Keratinocyte (primary cell): ENCODE measurements around the gene KRTAP4-11. TPM values are rescaled to one million over a fixed set of nuclear protein-coding genes. Genes with fewer than 3 reads are reported as not detected.

ENCODE experiments used
- DNase-seq: peaks from one replicate; pipeline ENCODE4 v3.0.0-alpha.2; 2011; ENCODE audit warnings: low read depth, missing footprints, low spot score
- FAIRE-seq: peaks from 2 replicates; lab custom pipeline; 2011; peaks lifted over from hg19 to GRCh38; lab: Jason Lieb, UNC
- H2AFZ ChIP-seq: 2 replicates; pipeline ENCODE4 v1.6.0; 2012; ENCODE audit warnings: low read length, control low read depth, inconsistent platforms; ENCODE audit not compliant: control insufficient read depth
- H3K27ac ChIP-seq: 2 replicates; pipeline ENCODE4 v1.5.1; 2011; ENCODE audit warnings: low read length; ENCODE audit not compliant: control insufficient read depth, insufficient read depth
- H3K27me3 ChIP-seq: 3 replicates; pipeline ENCODE4 v1.6.0; 2011; ENCODE audit warnings: low read length; ENCODE audit not compliant: control insufficient read depth, insufficient read depth; ENCODE audit errors: extremely low read depth
- H3K36me3 ChIP-seq, 2 experiments: 2 replicates in 1 of 2; 3 replicates in 1 of 2; pipeline ENCODE4 v1.5.1; 2011; ENCODE audit warnings: low read length in 2 of 2, mild to moderate bottlenecking in 1 of 2; ENCODE audit not compliant: control insufficient read depth in 2 of 2, insufficient read depth in 2 of 2; ENCODE audit errors: extremely low read depth in 1 of 2
- H3K4me1 ChIP-seq: 3 replicates; pipeline ENCODE4 v1.5.1; 2011; ENCODE audit warnings: low read length; ENCODE audit not compliant: control insufficient read depth, insufficient read depth; ENCODE audit errors: extremely low read depth
- H3K4me2 ChIP-seq: 3 replicates; pipeline ENCODE4 v1.6.0; 2011; ENCODE audit warnings: low read depth, low read length; ENCODE audit not compliant: control insufficient read depth, insufficient read depth; ENCODE audit errors: extremely low read depth
- H3K4me3 ChIP-seq, 3 experiments: fragments of 200-600 bp in 1 of 3; sonication (generic) in 1 of 3; 2 replicates in 2 of 3; 3 replicates in 1 of 3; pipeline ENCODE4 v1.5.1; 2011 to 2016; ENCODE audit warnings: low read length in 3 of 3, mild to moderate bottlenecking in 3 of 3, control low read depth in 2 of 3, inconsistent platforms in 1 of 3, low read depth in 1 of 3, mixed read lengths in 1 of 3, mixed run types in 1 of 3, moderate library complexity in 1 of 3; ENCODE audit not compliant: control insufficient read depth in 2 of 3, insufficient read depth in 2 of 3; ENCODE audit errors: extremely low read depth in 1 of 3
- H3K79me2 ChIP-seq: 2 replicates; pipeline ENCODE4 v1.6.0; 2012; ENCODE audit warnings: low read length; ENCODE audit not compliant: control insufficient read depth, insufficient read depth
- H3K9ac ChIP-seq: 3 replicates; pipeline ENCODE4 v1.6.0; 2011; ENCODE audit warnings: low read length; ENCODE audit not compliant: control insufficient read depth, insufficient read depth; ENCODE audit errors: extremely low read depth
- H3K9me1 ChIP-seq: 3 replicates; pipeline ENCODE4 v1.6.0; 2011; ENCODE audit warnings: low read length; ENCODE audit not compliant: control insufficient read depth, insufficient read depth; ENCODE audit errors: extremely low read depth
- H3K9me3 ChIP-seq: 2 replicates; pipeline ENCODE4 v1.5.1; 2012; ENCODE audit warnings: low read depth, low read length; ENCODE audit not compliant: control insufficient read depth
- H4K20me1 ChIP-seq: 3 replicates; pipeline ENCODE4 v1.6.0; 2011; ENCODE audit warnings: low read length; ENCODE audit not compliant: control insufficient read depth, insufficient read depth; ENCODE audit errors: extremely low read depth
- EZH2 ChIP-seq: IDR thresholded peaks from one replicate; pipeline ENCODE4 v1.6.1; 2012; ENCODE audit warnings: inconsistent platforms, mild to moderate bottlenecking, low read length, moderate library complexity
- dilution Hi-C: fragments of 300-500 bp; cut with MboI; formaldehyde crosslinking; loops from one replicate; pipeline ENCODE4 v1.7.0; 2020; ENCODE audit warnings: low sequenced_read_pairs; ENCODE audit not compliant: extremely low pct_ligation_motif_present
- polyA plus RNA-seq, 5 experiments: library from polyadenylated mRNA; depleted of rRNA in 3 of 5; stranded (reverse) in 3 of 5; stranded (forward) in 1 of 5; unstranded in 1 of 5; fragments of >200 nt; gene quantifications; 1 replicate in 1 of 5; 2 replicates in 3 of 5; 3 replicates in 1 of 5; pipeline versions ENCODE4 v1.2.1 to v1.2.3, GENCODE V29; 2011 to 2012; ENCODE audit warnings: missing spikeins in 2 of 5, low read depth in 1 of 5, low replicate concordance in 1 of 5
- TF ChIP-seq, protein P1 (sequence below), 3 experiments: IDR thresholded peaks in 1 of 3; conservative IDR thresholded peaks in 1 of 3; optimal IDR thresholded peaks in 1 of 3; 2 replicates in 2 of 3; 3 replicates in 1 of 3; pipeline versions ENCODE3 to v1.5.1; 2011; ENCODE audit warnings: low read length in 3 of 3, mild to moderate bottlenecking in 3 of 3, moderate library complexity in 2 of 3, control low read depth in 1 of 3, inconsistent platforms in 1 of 3; ENCODE audit not compliant: insufficient read depth in 2 of 3; ENCODE audit errors: extremely low read depth in 1 of 3

KRTAP4-11 gene
- polyA plus RNA-seq, 1 donor (not counting 4 experiments of a cell fraction or from before 2014, with no cell fraction given), result not detected

DNA sequence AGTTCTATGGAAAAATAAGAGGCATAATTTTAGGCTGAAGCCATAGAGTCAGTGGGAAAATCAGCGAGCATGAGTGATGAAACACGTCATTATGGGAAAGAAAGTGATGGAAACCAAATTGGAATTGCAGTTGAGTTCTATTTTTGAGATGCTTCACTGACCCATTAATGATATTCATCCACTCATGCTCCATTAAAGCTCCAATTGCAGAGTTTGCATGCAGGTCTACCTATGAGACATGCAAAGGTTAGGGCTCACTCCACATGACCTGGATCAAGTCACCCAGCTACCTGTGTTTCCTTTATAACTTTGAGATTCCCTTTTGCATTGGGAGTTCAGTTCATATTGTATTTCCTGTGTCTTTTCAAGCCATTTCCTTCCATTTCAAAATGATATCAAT, 44.5 kb downstream of the KRTAP4-11 start:
- Histone ChIP-seq H3K36me3 (no peaks in the 10 kb centered on the region), H3K4me2 (no peak overlapping the region), H3K27me3 (no peaks in the 10 kb centered on the region), H3K27ac (no peak overlapping the region), H2AFZ (no peak overlapping the region), H3K9ac (no peak overlapping the region), H3K79me2 (no peaks in the 10 kb centered on the region), H4K20me1 (no peaks in the 10 kb centered on the region), H3K4me1 (no peaks in the 10 kb centered on the region), H3K9me1 (no peaks in the 10 kb centered on the region), H3K4me3 (no peak overlapping the region), H3K9me3 (no peaks in the 10 kb centered on the region)
- dilution Hi-C loops, result no loop called here
- DNase-seq (no peak), FAIRE-seq (no peak)
- TF ChIP-seq, protein P1, sequence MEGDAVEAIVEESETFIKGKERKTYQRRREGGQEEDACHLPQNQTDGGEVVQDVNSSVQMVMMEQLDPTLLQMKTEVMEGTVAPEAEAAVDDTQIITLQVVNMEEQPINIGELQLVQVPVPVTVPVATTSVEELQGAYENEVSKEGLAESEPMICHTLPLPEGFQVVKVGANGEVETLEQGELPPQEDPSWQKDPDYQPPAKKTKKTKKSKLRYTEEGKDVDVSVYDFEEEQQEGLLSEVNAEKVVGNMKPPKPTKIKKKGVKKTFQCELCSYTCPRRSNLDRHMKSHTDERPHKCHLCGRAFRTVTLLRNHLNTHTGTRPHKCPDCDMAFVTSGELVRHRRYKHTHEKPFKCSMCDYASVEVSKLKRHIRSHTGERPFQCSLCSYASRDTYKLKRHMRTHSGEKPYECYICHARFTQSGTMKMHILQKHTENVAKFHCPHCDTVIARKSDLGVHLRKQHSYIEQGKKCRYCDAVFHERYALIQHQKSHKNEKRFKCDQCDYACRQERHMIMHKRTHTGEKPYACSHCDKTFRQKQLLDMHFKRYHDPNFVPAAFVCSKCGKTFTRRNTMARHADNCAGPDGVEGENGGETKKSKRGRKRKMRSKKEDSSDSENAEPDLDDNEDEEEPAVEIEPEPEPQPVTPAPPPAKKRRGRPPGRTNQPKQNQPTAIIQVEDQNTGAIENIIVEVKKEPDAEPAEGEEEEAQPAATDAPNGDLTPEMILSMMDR (optimal IDR thresholded peaks at IDR 0.05 in 1 of 3, IDR thresholded peaks at IDR 0.05 in 1 of 3, conservative IDR thresholded peaks at IDR 0.05 in 1 of 3; ENCODE audit: extremely low read depth in 1 of 3, insufficient read depth in 2 of 3, low read length in 3 of 3), result no peak
- TF ChIP-seq EZH2, result no peak

DNA sequence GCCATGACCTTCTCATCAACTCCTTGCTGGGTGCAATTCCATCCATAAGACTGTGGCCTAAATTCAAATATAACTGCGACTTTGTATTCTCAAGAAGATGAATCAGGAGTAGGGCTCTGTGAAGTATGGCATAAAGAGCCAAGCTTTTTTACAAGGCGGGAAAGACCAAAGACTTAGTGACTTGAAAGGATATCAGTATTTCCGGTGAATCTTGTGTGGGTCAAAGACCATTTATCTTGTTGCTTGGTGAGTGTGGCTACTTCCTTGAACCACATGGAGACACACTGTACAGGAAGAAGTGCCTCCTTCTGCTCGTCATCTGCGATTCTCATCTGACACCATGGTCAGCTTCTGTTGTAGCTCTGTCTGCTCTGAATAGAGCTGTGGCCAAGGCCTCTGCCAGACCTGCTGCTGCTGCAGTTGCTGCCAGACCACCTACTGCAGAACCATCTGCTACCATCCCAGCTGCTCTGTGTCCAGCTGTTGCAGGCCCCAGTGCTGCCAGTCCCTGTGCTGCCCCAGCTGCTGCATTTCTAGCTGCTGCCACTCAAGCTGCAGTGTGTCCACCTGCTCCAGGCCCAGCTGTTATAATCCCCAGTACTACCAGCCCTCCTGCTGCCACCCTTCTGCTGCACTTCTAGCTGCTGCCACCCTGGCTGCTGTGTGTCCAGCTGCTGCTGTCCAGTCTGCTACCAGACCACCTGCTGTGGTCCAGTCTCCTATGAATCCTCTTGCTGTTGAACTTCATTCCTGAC, 46.4 kb downstream of the KRTAP4-11 start:
- DNase-seq (no peak), FAIRE-seq (no peak)
- Histone ChIP-seq H3K27ac (no peak overlapping the region), H3K9ac (no peak overlapping the region), H2AFZ (no peak overlapping the region), H4K20me1 (no peaks in the 10 kb centered on the region), H3K4me2 (no peak overlapping the region), H3K79me2 (no peaks in the 10 kb centered on the region), H3K4me1 (peaks cover 4% of the 10 kb centered on the region), H3K27me3 (no peaks in the 10 kb centered on the region), H3K9me3 (no peaks in the 10 kb centered on the region), H3K36me3 (no peaks in the 10 kb centered on the region), H3K9me1 (no peaks in the 10 kb centered on the region), H3K4me3 (no peak overlapping the region)
- dilution Hi-C loops, result no loop called here
- TF ChIP-seq EZH2, result no peak
- TF ChIP-seq, protein P1 (optimal IDR thresholded peaks at IDR 0.05 in 1 of 3, IDR thresholded peaks at IDR 0.05 in 1 of 3, conservative IDR thresholded peaks at IDR 0.05 in 1 of 3; ENCODE audit: extremely low read depth in 1 of 3, insufficient read depth in 2 of 3, low read length in 3 of 3), result no peak
